ENCODE results near the gene STXBP1. TPM values are rescaled to one million over a fixed set of nuclear protein-coding genes. Genes with fewer than 3 reads are reported as not detected.

Gene STXBP1
- total RNA-seq, 2 donors from 2014 or later: 32.2 to 47.6 TPM

- WGBS: 80% methylated on average over 2 of the region's 2 CpGs
- no peaks in the 10 kb centered on the region for H3K9me3 ChIP-seq
- no peak for TF ChIP-seq CTCF (IDR thresholded peaks at IDR 0.05)
- no peak for TF ChIP-seq POLR2A (IDR thresholded peaks at IDR 0.05)
- TF ChIP-seq POLR2AphosphoS5 (IDR thresholded peaks at IDR 0.05): no peak
- H3K27ac ChIP-seq: no peak overlapping the region
- no peak for DNase-seq (ENCODE audit: low spot score)
- no peaks in the 10 kb centered on the region for H3K27me3 ChIP-seq (replicated peaks; ENCODE audit: insufficient read depth)
- no peaks in the 10 kb centered on the region for H3K4me1 ChIP-seq (replicated peaks)
- no peak overlapping the region for H3K4me3 ChIP-seq
- H3K36me3 ChIP-seq: peaks cover 0 to 8% of the 10 kb centered on the region in 2 donors
- intact Hi-C loops (cut with DNase I): no loop called here
These were observed 67.4 kb downstream of the STXBP1 start for GRCh38 chr9:127679506-127679905.

- H3K9me3 ChIP-seq: no peaks in the 10 kb centered on the region
- no peak for DNase-seq (ENCODE audit: low spot score)
- TF ChIP-seq POLR2AphosphoS5 (IDR thresholded peaks at IDR 0.05) (no peak), CTCF (IDR thresholded peaks at IDR 0.05) (no peak), POLR2A (IDR thresholded peaks at IDR 0.05) (no peak)
- H3K27me3 ChIP-seq (replicated peaks; ENCODE audit: insufficient read depth): no peaks in the 10 kb centered on the region
- WGBS: 88% methylated on average over 11 of the region's 11 CpGs
- H3K4me3 ChIP-seq: no peak overlapping the region
- intact Hi-C loops (cut with DNase I): no loop called here
- peaks cover 0 to 8% of the 10 kb centered on the region in 2 donors for H3K36me3 ChIP-seq
- no peaks in the 10 kb centered on the region for H3K4me1 ChIP-seq (replicated peaks)
- no peak overlapping the region for H3K27ac ChIP-seq
These were observed 68.1 kb downstream of the STXBP1 start for GRCh38 chr9:127680226-127680625.

GRCh38 chr9:127680846-127681245 lies 68.8 kb downstream of the STXBP1 start:
- TF ChIP-seq POLR2AphosphoS5 (IDR thresholded peaks at IDR 0.05) (no peak), CTCF (IDR thresholded peaks at IDR 0.05) (no peak), POLR2A (IDR thresholded peaks at IDR 0.05) (no peak)
- no peaks in the 10 kb centered on the region for H3K9me3 ChIP-seq
- H3K4me1 ChIP-seq (replicated peaks): no peaks in the 10 kb centered on the region
- WGBS: 95% methylated on average over 9 of the region's 9 CpGs
- H3K27me3 ChIP-seq (replicated peaks; ENCODE audit: insufficient read depth): no peaks in the 10 kb centered on the region
- peaks cover 0 to 8% of the 10 kb centered on the region in 2 donors for H3K36me3 ChIP-seq
- no peak overlapping the region for H3K27ac ChIP-seq
- intact Hi-C loops (cut with DNase I): no loop called here
- no peak for DNase-seq (ENCODE audit: low spot score)
- H3K4me3 ChIP-seq: no peak overlapping the region

- Histone ChIP-seq H3K27ac (no peak overlapping the region), H3K36me3 (peaks cover 0 to 8% of the 10 kb centered on the region in 2 donors), H3K9me3 (no peaks in the 10 kb centered on the region), H3K4me3 (no peak overlapping the region), H3K4me1 (replicated peaks) (no peaks in the 10 kb centered on the region), H3K27me3 (replicated peaks; ENCODE audit: insufficient read depth) (no peaks in the 10 kb centered on the region)
- no peak for DNase-seq (ENCODE audit: low spot score)
- TF ChIP-seq POLR2AphosphoS5 (IDR thresholded peaks at IDR 0.05) (no peak), POLR2A (IDR thresholded peaks at IDR 0.05) (no peak), CTCF (IDR thresholded peaks at IDR 0.05) (no peak)
- WGBS: 88% methylated on average over 23 of the region's 23 CpGs
- intact Hi-C loops (cut with DNase I): no loop called here
These were observed 70.5 kb downstream of the STXBP1 start for GRCh38 chr9:127682351-127683136.

- intact Hi-C loops (cut with DNase I): no loop called here
- no peaks in the 10 kb centered on the region for H3K27me3 ChIP-seq (replicated peaks; ENCODE audit: insufficient read depth)
- DNase-seq (ENCODE audit: low spot score): no peak
- TF ChIP-seq POLR2A (IDR thresholded peaks at IDR 0.05) (no peak), CTCF (IDR thresholded peaks at IDR 0.05) (no peak), POLR2AphosphoS5 (IDR thresholded peaks at IDR 0.05) (no peak)
- H3K27ac ChIP-seq: no peak overlapping the region
- H3K36me3 ChIP-seq: peaks cover 0 to 8% of the 10 kb centered on the region in 2 donors
- 96% methylated on average over 5 of the region's 5 CpGs for WGBS
- H3K4me1 ChIP-seq (replicated peaks): no peaks in the 10 kb centered on the region
- H3K9me3 ChIP-seq: no peaks in the 10 kb centered on the region
- H3K4me3 ChIP-seq: no peak overlapping the region
These were observed 71.6 kb downstream of the STXBP1 start for GRCh38 chr9:127683723-127684122.
